Peyer's patch (tissue), 4 donors: Measurements from ENCODE around the gene KIF1A.

Experiments used
- POLR2A ChIP-seq, 2 donors: fragments of 450-650 bp; IDR thresholded peaks; one replicate each; pipeline ENCODE4 v1.5.1; 2017; ENCODE audit warnings: antibody characterized with exemption in 2 of 2, mild to moderate bottlenecking in 2 of 2, moderate library complexity in 2 of 2
- TF ChIP-seq, protein P1 (sequence below), 6 experiments: fragments of 450-650 bp in 4 of 6; fragments of 200-600 bp in 2 of 6; sonication (generic) in 1 of 6; IDR thresholded peaks; one replicate each; pipeline ENCODE4 v1.5.1; 2017 to 2019; ENCODE audit warnings: antibody characterized with exemption in 6 of 6, mild to moderate bottlenecking in 3 of 6, moderate library complexity in 1 of 6

DNA sequence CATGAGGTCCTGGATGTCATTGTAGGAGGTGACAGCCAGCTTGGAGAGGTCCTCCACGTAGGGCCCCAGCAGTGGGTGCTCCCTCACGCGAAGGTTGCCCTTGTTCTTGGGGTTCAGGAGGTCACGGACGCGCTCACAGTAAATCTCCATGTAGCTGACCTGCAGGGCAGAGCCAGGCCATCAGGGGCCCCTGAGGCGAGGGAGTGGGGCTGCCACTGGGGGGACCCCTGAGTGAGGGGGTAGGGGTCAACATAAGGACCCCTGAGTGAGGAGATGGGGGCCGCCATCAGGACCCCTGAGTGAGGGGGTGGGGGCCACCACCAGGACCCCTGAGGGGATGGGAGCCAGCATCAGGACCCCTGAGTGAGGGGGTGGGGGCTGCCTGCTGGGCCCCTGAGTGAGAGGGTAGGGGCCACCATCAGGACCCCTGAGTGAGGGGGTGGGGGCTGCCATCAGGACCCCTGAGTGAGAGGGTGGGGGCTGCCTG is 33.6 kb downstream of the KIF1A start:
- TF ChIP-seq, protein P1, sequence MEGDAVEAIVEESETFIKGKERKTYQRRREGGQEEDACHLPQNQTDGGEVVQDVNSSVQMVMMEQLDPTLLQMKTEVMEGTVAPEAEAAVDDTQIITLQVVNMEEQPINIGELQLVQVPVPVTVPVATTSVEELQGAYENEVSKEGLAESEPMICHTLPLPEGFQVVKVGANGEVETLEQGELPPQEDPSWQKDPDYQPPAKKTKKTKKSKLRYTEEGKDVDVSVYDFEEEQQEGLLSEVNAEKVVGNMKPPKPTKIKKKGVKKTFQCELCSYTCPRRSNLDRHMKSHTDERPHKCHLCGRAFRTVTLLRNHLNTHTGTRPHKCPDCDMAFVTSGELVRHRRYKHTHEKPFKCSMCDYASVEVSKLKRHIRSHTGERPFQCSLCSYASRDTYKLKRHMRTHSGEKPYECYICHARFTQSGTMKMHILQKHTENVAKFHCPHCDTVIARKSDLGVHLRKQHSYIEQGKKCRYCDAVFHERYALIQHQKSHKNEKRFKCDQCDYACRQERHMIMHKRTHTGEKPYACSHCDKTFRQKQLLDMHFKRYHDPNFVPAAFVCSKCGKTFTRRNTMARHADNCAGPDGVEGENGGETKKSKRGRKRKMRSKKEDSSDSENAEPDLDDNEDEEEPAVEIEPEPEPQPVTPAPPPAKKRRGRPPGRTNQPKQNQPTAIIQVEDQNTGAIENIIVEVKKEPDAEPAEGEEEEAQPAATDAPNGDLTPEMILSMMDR (IDR thresholded peaks at IDR 0.05): no peak
- TF ChIP-seq POLR2A (IDR thresholded peaks at IDR 0.05): no peak
